Activated CD4-positive, alpha-beta T cell treated with anti-CD3 and anti-CD28 coated beads, Interleukin-2, amount 50 U/mL, for 4 hours (primary cell): ENCODE results near the gene NPAS3.

ENCODE experiments used
- DNase-seq, 2 experiments: peaks; one replicate each; pipeline ENCODE4 v3.0.0-alpha.2; 2020

Gene NPAS3

DNA sequence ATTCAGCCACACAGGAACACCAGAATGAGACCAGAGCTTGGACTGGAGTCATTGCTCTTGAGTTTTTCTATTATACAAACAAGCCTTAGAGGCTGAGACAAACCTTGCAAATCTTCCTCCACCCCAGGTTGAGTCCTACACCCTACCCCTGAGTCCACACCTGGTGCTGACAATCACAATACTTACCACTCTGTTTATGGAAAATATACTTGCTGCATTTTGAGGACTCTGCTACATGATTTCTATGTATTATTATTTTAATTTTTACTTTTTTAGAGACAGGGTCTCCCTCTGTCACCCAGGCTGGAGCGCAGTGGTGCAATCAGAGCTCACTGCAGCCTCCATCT, 910.7 kb downstream of the NPAS3 start:
- no peak for DNase-seq

DNA sequence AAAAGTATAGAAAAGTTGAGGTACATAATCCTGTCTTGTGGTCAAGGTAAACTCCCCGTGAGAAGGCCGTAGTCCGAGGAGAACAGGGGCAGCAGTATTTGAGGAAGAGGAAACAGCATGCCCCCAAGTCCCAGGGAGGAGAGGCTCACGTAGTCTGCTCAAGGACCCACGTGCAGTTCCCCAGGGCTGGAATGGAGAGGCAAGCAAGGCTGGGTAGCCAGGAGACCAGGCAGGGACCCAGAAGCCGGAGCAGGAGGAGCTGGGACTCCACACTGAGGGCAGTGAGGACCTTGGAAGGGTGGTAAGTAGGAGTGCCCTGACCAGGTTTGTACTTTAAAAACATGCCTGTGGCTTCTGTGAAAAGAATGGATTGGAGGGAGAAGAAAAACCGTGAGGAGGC, 912.1 kb downstream of the NPAS3 start:
- DNase-seq: no peak

GRCh38 chr14:33851366-33851765, 912.7 kb downstream of the NPAS3 start:
- DNase-seq: no peak

GRCh38 chr14:33851931-33852330, 913.3 kb downstream of the NPAS3 start:
- no peak for DNase-seq
